SKM-1 treated with dmso at 0.1 percent for 144 hours (cell line): ENCODE data around the gene COX4I2.

Experiments used
- DNase-seq: peaks from one replicate; lab custom pipeline; 2025; ENCODE audit not compliant: unreplicated experiment; lab: John Stamatoyannopoulos, UW

COX4I2 gene

DNA sequence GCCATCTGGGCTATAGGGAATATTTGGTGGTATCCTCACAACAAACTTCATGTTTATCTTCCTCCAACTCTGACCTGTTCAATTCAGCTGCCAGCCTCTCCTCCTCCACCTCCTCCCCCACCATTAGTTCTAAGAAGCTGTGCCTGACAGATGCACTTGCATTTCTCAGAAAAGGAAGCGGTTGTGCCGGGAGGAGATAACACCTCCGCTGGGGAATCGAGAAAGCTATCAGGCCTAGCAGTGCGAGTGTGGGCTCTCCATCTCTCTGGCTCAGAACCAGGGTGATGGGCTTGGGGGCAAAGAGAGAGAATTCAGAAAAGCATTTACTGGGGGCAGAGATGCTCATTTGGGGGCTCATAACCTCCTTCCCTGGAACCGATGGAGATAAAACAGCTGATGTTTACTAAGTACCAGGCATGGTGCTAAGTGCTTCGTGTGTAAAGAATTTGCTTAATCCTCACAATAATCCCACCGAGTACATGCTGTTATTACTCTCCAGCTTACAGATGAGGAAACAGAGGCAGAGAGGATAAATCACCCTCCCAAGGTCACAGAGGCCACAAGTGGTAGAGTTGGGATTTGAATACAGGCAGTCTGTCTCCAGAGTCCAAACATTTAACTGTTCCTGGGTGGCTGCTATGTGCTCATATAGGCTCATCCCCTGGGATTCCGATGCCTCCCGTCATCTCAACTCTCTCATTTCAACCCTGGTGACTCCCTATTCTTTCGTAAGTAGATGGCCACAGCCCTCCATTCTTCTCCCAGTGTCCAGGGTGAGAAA, 38.3 kb downstream of the COX4I2 start:
- peak; percentile 48 for DNase-seq

DNA sequence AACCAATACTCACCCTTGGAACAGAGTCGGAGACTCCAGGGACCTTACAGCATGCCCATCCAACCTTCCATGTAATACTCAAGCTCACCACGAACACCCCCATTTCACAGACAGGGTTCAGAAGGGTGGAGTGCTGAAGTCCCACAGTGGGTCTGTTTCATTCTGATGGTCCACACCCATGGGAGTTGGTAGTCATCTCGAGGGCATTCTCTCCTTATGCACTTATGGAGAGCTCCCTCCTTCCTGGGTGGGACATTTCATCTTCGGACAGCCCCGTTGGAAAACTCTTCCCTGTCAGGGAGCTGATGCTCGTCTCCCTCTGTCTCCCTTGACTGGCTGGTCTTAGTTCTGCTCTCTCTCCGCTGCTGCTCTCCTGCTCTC, 38.9 kb downstream of the COX4I2 start:
- DNase-seq, result no peak

DNA sequence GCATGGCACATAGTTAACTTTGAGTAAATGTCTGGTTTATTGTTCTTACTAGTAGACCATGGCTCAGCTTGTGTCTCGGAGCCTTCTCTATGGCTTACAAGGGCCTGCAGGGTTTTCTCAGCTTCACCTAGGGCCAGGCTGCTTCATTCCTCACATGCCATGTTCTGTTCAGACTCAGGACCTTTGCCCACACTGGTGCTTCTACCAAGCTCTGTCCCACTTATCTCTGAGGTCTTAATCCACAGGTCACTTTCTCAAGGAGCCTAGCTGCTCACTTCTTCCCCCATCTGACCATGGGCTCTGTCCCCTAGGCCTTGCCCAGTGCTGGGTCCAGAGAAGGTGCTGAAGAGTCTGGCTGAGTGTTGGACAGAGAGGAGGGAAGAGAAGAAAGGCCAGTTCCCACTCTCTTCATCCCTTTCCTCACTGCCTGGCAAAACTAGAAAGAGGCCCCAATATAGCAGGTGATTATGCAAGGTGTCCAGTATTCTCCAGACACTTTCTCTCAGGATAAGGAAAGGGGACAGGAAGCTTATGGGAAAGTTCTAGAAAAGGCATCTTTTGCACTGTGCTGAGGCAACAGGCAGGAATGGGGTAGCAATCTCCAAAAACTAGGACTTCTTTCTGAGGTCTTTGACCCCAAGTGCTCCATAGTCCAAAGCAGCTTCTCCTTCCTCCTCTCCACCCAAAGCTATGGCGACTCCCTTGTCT, 40.0 kb downstream of the COX4I2 start:
- DNase-seq, result no peak

DNA sequence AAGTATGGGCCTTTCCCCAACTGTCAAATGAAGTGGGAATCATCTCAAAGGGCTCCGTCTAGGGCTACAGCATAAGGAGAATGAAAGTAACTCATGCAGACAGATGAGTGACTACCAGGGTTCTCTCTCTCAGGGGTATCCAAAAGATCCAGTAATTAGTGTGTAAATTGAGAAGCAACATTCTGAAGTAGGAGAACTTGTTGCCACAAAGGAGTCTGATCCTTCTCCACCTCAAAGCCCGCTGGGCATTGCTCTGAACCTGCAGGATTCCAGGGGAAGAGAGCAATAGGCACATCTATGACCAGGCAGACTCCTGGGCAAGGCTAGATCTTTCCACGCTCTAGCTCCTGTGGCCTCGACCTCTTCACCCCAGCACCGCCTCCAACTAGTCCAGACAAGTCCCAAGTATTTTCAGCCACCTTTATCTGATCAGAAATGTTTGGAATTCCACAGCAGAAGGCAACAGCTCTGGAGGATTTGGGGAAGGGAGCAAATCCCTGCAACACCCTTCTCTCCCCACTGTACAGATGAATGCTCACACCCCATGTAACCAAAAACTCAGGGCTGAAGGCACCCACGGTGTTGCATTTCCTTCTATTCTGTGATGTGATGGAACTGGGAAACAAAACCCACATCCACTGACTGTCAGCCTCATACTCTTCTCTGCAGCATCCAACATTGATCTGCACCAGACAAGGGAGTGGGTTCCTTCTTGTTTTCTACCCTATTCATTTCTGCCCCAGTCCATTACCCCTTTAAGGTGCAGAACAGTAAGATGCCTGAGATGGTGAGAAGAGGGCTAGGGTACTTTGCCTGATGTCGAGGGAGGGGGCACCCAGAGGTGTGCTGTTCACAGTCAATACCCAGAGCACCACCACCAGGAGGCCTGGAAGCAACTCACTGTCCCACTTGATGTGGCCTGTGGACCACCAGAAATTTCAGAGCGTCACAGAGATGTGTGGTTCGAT, 41.0 kb downstream of the COX4I2 start:
- no peak for DNase-seq

DNA sequence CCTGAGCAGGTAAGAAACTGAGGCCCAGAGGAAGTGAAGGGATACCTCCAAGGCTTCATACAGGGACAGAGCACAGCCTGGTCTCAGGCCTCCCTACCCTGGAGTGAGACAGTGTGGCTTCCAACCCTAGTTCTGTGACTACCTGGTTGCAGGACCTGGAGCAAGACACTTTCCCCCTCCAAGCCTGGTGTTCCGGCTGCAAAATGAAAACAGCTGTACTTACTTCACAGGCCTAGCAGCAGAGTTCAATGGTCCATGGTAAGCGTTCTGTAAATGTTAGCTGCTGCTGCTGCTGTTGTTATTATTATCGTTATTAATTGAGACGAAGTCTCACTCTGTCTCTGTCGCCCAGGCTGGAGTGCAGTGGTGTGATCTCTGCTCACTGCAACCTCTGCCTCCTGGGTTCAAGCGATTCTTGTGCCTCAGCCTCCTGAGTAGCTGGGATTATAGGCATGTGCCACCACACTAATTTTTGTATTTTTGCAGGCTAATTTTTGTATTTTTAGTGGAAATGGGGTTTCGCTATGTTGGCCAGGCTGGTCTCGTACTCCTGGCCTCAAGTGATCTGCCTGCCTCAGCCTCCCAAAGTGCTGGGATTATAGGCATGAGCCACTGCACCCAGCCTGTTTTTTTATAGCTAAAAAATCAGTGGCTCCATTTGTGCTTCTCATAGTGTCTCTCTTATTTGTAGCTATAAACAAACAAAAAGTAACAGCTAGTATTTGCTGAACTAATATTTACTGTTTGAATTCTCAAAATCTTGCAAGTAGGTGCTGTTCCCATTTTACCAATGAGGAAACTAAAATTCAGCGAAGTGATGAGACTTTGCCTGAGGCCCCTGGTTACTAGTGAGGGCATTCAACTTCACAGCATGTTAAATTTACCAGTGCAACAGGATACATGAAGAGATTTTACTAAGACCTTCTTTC, 41.9 kb downstream of the COX4I2 start:
- DNase-seq, result no peak

DNA sequence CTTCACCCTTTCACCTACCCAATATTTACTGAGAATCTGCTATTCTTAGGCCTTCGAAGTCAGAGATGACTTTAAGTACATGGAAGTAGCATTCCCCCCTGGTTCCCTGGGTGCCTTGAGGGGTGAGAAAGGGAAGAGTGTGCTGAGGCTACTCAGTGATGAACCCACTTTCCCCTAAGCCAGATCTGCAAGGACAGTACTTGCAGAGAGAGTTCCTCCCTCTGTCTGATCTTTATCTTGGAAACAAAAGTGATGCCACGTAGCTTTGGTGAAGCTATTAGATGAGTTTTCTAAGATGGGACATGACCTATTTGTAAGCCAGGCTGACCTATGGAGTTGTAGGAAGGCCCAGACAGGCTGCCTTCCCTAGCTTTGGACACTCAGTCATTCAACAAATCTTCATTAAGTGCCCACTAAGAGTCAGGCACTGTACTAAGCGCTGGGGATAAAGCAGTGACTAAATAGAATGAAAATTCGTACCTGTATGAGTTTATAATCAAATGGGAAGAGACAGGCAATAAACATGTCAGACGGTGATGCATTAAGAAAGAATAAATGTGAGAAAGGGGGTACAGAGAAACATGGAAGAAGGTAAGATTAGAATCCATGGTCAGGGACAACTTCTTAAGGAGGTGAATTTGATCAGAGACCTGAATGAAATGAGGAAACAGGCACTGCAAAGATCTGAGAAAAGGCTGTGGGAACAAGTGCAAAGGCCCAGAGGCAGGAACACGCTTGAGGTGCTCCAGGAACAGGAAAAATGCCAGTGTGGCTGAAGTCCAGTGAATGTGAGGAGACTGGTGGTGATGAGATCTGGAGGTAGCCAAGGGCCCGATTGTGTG, 42.8 kb downstream of the COX4I2 start:
- DNase-seq, result no peak

DNA sequence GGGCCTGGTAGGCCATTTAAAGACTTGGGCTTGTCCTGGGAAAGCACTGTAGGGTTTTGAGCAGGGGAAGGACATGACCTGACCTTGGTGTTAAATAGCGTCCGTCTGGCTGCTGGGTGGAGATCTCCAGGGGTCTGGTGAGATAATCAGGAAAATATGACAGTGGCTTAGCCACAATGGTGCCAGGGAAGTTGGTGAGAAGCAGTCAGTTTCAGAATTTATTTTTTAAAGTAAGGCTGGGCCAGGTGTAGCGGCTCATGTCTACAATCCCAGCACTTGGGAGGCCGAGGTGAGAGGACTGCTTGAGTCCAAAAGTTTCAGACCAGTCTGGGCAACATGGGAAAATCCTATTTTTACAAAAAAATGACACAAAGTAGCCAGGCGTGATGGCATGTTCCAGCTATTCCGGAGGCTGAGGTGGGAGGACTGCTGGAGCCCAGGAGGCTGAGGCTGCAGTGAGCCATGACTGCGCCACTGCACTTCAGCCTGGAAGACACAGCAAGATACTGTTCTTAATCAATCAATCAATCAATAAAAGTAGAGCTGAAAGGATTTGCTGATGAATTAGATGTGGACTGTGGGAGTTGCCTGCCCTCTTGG, 43.5 kb downstream of the COX4I2 start:
- DNase-seq, result no peak

DNA sequence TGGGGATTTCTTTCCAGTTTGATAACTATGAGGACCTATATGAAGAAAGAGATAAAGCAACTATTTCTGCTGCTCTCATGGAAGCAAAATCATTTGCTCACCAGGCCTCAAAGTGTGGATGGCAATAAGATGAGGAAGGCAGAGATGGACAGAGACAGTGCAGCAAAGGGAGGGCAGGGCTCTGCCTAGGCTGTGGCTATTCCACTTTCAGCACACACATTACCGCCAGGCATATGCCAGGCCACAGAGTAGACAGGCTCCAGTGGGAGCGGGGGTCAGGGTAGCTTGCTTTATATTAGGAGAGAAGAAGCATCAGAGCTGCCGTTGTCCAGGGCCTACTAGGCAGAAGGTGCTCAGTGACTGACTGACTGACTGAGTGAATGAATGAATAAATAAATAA, 44.1 kb downstream of the COX4I2 start:
- no peak for DNase-seq

DNA sequence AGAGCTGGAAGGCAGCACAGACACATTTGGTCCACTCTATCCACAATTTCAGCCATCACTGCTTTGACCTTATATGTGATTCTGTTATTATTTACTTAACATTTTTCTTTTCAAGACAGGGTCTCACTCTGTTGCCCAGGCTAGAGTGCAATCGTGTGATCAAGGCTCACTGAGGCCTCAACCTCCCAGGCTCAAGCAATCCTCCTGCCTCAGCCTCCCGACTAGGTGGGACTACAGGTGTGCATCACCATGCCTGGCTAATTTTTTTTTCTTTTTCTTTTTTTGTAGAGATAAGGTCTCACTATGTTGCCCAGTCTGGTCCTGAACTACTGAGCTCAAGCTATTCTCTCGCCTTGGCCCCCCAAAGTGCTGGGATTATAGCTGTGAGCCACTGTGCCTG, 44.6 kb downstream of the COX4I2 start:
- no peak for DNase-seq

DNA sequence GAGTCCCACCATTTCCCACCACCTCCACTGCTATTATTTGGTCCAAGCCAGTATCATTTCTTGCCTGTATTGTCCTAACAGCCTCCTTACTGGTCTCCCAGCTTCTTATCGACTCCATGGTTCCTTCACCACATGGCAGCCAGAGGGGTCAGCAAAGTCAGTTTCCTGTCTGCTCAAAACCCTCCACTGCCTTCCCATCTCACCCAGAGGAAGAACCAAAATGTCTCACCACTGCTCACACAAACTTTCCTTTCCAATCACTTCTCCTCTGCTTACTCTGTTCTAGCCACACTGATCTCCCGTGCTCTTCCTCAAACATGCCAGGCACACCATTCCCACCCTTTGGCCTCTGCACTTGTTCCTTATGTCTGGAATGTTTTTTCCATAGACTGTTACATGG, 45.2 kb downstream of the COX4I2 start:
- DNase-seq, result no peak

DNA sequence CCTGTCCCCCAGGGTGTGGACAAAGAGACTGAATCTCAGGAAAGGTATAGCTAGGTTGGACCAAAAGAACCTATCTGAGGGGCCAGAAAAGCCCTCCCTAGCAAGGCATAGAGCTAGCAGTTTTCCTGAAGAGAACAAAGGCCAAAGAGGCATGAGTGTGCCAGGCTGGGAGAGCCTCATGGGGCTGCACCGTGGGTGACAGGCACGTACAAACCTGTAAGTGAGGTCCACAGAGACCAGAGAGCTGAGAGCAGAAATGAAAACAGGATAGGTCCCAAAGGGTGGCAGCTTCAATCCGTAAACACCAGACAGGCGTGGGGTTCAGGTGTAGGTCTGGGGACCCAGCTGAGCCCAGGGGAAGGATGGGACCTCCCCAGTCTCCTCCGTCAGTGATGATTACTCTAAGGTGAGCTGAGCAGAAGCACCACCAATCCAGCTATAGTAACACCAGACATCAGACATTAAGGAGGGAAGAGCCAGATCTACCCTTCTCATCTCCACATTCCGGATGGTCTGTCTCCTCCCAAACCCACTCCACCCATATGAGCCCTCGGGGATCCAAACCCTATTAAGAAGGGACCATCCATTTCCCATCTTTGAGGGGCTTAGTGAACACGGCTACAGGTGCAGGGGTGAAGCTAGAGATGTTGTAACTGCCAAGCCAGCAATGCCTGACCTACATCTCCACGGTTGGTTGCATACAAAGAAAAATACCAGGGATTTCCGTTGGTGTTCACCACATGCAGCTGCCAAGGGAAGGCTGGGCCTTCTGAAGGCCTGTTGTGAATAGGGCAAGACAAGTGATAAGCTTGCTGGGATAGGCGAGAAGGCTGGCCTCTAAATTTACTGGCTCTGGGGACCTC, 46.7 kb downstream of the COX4I2 start:
- no peak for DNase-seq

DNA sequence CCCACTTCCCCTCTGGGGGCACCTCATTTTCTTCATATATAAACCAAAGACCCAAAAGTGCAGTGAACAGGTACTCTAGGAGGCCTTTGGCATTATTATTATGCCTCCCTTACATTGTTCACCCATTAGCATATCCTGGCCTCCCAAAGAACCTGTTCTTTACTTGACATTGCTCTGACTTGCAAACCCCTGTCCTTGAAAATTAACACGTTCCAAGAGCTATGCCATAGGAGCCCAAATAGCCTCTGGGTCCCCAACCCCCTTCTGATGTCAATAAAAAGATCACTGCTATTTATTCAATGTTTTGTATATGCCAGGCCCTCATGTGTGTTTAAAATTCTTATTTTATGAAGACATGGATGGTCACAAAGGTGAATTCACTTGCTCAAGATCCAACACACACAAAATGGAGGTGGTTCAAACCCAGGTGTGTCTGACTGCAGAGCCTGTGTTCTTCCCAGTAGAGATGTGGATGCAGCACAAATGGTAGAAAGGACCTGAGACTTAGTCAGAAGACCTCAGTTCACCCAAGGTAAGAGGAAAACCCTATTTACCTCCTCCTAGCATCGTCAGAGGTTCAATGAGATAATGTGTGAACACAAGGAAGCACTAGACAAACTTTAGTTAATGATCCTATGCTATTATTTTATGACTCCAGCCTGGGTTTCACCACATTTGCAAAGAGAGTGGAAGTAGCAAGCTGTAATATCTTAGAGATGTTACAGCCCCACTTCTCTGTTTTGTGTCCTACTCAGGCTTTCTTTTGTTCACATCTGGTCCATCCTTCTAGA, 48.3 kb downstream of the COX4I2 start:
- DNase-seq, result no peak

DNA sequence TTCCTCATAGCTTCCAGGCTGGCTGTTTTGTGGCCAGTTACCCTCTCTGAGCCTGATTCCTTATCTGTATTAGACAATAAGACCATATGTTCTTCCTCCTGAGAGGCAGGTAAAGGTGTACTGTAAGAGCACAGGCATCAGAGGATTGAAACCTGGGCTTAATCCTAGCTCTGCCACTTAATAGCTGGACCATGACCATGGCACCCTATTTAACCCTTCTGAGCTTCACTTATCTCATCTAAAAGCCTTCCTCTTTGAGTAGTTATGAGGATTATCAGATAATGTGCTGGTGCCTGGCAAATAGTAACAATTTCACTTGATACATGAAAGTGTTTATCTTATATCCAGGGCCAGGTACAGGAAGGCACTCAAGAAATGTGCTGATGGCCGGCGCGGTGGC, 50.1 kb downstream of the COX4I2 start:
- DNase-seq, result no peak

DNA sequence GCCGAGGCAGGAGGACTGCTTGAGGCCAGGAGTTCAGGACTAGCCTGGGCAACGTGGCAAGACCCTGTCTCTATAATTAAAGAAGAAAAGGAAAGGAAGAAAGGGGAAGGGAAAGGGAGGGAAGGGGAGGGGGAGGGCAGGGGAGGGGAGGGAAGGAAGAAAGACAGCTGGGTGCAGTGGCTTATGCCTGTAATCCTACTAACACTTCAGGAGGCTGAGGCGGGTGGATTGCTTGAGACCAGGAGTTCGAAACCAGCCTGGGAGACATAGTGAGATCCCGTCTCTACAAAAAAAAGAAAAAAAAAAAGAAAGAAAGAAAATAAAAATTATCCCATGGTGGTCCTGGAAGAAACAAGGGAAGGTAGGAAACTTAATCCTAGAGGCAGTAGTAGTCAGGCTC, 51.4 kb downstream of the COX4I2 start:
- no peak for DNase-seq

DNA sequence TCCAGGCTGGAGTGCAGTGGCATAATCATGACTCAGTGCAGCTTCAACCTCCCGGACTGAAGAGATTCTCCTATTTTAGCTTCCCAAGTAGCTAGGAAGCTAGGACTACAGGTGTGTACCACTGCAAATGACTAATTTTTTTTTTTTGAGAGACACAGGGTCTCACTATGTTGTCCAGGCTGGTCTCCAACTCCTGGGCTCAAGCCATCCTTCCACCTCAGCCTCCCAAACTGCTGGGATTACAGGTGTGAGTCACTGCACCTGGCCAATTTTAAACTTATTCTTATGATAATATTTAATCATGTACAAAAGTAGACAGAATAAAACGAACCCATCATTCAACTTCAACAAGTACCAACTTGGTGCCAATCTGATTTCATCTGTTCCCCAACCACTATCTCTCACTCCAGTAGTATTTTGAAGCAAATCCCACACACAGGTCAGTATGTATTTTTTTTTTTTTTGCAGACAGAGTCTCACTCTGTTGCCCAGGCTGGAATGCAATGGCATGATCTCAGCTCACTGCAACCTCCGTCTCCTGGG, 52.5 kb downstream of the COX4I2 start:
- no peak for DNase-seq

DNA sequence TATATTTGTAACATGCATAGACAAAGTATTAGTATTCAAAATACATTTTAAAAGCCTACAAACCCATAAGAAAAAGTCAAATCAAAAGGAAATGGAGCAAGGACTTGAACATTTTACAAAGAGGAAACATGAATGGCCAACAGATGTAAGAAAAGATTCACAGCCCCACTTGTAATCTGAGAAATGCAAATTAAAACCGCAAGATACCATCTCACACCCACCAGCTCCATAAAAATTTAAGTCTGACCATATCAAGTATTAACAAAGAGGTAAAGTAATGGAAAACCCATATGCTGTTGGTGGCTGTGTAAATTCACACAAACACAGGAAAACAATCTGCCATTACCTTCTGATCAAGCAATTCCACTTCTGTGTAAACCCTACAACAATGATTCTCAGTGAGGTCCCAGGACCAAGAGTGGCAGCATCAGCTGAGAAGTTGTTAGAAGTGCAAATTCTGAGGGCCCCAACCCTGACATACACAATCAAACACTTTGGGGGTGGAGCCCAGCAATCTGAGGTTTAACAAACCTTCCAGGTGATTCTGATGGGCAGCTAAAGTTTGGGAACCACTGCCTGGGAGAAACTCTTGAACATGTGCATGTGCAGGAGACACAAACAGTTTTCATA, 54.0 kb downstream of the COX4I2 start:
- no peak for DNase-seq

DNA sequence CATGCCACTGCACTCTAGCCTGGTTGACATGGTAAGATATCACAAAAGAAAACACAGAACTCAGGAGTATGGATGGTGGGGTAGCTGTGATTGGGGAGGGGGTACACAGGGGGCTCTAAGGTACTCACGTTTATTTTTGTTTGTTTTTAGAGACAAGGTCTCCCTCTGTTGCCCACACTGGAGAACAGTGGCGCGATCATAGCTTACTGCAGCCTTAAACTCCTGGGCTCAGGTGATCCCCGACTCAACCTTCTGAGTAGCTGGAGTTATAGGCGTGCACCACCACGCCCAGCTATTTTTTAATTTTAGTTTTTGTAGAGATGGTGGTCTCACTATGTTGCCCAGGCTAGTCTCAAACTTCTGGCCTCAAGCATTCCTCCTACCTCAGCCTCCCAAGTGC, 55.7 kb downstream of the COX4I2 start:
- no peak for DNase-seq
